DMS53 (cell line): ENCODE measurements around the gene REM2.
"Not testable (repeated sequence)": the region's sequence is repeated elsewhere in the genome, so short reads cannot be mapped to it uniquely, and the experiment has no call there.

Experiments used
- DNase-seq: peaks from one replicate; lab custom pipeline; 2025; lab: John Stamatoyannopoulos, UW

The REM2 gene

DNA sequence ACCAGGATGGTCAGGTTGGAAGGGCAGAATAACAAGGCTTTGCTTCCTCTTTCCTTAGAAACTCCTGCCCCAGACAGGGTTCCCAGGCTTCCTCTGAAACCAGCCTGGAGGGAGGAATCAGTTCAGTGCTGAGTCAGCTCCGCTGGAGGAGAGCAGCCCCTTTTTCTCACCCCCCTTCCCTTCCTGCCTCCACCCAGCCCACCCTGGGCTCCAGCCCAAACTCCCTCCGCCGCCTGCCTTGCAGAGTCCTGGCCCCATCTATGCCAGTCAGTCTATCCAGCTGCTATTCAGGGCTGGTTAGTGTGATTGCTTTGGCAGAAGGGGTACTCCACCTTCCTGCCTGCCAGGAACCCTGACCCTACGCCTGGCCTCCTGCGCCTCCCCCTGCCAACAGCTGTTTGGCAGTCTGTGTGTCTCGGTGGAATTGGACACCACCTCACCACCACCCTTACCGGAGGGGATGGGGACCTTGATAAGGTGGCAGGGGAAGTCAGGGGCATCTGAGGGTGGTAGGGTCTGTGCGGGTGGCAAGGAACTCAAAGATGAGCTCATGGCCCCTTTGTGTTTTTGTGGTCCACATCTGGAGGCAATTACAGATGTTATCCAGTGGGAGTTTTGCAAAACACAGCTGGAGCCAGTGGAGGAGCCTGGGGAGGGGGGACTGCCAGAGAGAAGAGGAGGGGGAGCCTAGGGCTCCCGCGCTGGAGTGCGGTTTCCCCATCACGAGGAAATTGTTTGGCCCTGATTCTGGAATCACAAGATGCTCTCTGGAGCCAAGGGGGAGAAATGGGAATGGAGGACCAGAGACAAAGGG lies 34.5 kb upstream of the REM2 start:
- no peak for DNase-seq

DNA sequence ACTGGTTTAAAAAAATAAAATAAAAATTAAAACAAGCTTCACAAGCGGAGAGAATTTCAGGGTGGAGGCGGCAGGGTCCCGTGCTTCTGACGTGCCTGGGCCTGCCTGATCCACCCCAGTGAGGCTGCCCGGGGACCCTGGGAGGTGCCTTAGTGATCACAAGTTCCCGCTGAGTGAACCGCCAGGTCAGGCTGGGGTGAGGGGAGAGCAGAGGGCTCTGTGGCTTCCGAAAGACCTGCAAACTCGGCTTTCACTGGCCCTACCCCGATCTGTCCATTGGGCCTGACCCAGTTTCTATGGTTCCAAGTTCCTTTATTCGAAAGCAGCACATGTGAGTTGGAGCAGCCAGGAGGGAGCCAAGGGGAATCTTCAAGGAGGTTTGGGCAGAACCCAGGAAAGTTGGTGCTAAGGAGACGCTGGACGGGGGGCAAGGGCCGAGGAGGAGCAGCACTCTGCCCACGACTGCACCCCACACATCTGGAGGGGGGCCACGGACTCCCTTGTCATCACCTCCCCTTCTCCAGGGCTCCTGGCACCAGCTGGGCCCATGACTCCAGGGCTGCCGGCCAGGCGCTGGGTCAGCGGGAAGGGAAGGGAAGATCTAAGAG lies 33.7 kb upstream of the REM2 start:
- DNase-seq, result no peak

DNA sequence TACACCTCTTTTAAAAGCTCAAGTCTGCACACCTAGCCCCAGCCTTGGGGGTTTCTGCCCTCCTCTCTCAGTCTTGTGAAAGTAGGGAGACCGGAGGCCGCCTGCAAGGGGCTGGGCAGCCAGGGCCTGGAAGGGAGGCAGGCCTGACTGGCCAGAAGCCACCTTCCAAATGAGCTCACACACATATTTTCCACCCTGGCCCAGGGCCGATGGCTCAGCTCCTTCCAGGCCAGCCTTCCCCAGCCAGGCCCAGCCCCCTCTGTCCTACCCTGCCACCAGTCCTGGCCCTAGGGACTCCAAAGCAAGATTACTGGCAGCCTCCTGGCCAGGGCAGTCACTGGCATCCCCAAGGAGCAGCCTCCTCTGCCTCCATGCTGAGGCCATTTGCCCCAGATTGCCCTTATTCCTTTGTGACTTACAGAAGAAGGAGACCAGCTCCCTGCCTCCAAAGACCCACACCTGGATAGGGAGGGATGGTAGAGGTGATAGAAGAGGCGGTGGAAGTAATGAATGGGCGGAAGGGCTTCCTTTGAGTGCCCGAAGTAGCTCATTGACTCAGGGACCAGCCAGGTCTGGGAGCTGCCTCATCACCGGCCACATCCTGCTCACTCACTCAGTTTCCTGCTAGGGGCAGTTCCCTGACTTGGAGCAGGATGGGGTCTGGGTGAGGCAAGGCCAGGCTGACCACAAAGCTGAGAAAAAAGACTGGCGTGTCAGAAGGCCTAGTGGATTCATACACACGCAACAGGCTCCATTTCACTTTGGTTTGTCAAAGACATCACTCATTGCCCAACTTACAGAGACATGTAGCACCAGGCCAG lies 31.9 kb upstream of the REM2 start:
- no peak for DNase-seq

DNA sequence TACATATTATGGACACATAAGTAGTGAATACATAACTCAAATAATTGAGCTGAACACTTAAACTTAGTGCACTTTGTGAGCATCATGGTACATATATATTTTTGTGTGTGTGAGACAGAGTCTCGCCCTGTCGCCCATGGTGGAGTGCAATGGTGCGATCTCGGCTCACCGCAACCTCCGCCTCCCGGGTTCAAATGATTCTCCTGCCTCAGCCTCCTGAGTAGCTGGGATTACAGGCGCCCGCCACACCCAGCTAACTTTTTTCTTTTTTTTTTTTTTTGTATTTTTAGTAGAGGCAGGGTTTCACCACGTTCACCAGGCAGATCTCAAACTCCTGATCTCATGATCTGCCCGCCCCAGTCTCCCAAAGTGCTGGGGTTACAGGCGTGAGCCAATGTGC lies 30.8 kb upstream of the REM2 start:
- DNase-seq, result not testable (repeated sequence)

DNA sequence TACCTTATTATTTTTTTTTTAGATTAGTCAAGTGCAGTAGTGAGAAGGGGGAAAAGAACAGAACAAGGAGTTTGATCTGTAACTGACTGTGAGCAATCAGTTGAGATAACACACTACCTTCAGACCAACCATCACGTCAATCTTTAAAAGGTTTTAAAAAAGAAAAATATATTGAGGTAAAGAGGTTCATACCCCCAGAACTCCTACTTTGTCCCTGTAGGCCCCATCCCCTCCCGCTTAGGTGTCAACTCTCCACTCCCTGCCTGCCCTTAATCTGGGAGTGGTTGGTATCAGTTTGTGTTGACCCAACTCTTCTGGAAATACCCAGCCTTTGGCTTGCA lies 30.5 kb upstream of the REM2 start:
- no peak for DNase-seq

DNA sequence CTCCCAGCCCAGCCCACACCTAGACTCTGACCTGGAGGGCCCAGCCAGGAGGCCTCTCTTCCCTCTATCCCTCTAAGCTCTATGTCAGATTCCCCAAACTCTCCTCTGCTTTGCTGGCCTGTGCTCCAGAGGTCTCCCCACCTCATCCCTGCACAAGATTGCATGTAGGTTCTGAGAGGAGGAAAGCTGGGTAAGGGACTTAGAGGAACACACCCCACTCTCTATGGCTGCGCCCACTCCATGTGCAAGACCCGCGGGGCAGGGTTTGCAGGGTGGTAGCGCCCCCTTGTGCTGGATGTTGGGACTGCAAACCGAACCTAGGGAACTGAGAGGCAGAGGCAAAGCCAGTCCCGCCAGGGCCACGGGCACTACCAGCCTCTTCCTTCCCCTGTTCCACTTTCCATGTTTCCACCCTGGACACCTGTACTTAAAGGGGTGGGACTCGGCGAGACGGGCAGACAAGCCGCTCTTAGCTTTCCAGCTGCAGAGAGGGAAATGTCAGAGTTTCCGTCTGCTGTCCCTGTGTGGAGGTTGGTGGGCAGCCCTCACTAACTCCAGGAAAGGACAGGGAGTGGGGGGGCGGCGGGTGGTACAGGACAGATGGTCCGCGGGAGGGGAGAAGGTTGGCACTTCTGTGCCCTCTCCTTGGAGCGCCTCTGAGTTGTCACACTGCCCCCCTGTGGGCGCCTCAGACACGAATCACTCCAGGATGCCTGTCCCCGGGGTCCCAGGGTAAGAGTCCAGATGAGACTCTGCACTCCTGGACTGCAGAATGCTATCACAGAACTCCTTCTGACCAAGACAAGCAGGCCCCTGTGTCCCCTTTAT lies 29.9 kb upstream of the REM2 start:
- peak; percentile 86 for DNase-seq

DNA sequence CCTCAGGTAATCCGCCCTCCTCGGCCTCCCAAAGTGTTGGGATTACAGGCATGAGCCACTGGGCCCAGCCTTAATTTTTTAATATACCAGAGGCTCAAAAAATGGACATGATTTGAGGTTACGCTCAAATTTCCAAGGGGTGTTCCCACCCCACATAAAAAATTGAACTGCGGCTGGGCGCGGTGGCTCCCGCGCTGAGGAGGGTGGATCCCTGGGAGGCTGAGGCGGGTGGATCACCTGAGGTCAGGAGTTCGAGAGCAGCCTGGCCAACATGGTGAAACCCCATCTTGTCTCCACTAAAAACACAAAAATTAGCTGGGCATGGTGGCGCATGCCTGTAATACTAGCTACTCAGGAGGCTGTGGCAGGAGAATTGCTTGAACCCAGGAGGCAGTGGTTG lies 28.7 kb upstream of the REM2 start:
- not testable (repeated sequence) for DNase-seq

DNA sequence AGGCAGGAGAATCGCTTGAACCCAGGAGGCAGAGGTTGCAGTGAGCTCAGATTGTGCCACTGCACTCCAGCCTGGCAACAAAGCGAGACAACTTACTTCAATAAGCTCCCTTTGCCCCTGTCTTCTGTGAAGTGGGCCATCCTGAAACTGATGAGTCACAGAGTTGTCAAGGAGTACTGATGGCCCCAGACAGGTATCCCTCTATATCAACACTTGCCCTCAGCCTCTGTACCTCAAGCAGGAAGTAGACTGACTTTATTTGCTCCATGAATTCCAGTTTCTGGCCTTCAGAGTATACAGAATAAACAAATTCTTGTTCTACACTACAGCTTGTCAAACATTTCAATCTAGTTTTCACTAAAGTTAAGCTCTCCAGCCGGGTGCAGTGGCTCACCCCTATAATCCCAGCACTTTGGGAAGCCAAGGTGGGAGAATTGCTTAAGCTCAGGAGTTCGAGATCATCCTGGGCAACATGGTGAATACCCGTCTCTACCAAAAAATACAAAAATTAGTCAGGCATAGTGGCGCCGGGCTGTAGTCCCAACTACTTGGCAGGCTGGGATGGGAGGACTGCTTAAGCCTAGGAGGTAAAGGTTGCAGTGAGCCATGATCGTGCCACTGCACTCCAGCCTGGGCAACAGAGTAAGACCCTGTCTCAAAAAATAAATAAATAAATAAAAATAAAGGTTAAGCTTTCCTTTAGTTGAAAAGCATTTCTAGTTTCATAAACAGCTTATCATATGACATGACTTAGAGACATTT lies 27.9 kb upstream of the REM2 start:
- DNase-seq, result peak; percentile 92

DNA sequence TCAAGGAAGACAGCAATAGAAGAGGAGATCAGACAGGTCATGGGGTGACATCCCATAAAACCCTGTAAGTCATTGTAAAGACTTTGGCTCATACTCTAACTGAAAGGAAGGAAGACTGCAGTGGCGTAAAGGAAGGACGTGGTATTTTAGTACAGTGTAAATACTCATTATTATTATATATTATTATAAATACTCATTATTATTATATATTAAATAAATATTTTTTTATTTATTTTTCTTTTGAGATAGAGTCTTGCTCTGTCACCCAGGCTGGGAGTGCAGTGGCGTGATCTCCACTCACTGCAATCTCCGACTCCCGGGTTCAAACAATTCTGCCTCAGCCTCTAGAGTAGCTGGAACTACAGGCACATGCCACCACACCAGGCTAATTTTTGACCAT lies 26.6 kb upstream of the REM2 start:
- no peak for DNase-seq

DNA sequence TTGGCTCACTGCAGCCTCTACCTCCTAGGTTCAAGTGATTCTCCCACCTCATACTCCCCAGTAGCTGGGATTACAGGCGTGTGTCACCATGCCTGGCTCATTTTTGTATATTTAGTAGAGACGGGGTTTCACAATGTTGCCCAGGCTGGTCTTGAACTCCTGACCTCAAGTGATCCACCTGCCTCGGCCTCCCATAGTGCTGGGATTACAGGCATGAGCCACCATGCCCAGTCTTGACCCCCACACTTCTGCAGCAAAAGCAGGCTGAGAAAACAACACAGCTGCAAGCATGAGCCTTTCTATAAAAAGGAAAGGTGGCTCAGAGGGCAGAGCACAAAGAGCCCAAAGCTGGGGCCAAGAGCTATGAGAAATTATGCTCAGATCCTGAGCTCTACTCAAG lies 22.6 kb upstream of the REM2 start:
- not testable (repeated sequence) for DNase-seq

DNA sequence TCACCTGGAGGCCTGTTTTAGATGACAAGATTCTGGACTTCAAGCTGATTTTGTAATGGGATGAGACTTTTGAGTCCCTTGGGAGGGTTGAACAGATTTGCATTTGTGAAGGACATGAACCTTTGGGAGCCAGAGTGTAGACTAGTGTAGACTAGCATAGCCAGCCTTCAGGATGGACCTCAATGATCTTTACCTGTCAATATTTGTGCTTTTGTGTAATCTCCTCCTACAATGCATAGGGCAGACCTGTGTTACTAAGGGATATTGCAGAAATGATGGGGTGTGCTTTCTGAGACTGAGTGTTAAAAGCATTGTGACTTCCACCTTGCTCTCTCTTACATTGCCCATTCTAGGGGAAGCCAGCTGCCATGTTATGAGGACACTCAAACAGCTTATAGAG lies 21.4 kb upstream of the REM2 start:
- no peak for DNase-seq

DNA sequence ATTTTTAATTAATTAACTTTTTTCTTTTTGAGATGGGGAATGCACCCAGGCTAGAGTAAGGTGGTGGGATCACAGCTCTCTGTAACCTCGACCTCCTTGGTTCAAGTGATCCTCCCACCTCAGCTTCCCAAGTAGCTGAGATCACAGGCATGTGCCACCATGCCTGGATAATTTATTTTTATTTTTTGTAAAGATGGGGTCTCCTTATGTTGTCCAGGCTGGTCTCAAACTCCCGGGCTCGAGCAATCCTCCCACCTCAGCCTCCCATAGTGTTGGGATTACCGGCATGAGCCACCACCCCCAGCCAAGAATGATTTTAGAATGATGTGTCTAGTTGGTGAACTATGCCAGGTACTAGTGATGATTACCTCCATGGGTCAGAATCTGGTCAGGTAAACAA lies 18.0 kb upstream of the REM2 start:
- no peak for DNase-seq

DNA sequence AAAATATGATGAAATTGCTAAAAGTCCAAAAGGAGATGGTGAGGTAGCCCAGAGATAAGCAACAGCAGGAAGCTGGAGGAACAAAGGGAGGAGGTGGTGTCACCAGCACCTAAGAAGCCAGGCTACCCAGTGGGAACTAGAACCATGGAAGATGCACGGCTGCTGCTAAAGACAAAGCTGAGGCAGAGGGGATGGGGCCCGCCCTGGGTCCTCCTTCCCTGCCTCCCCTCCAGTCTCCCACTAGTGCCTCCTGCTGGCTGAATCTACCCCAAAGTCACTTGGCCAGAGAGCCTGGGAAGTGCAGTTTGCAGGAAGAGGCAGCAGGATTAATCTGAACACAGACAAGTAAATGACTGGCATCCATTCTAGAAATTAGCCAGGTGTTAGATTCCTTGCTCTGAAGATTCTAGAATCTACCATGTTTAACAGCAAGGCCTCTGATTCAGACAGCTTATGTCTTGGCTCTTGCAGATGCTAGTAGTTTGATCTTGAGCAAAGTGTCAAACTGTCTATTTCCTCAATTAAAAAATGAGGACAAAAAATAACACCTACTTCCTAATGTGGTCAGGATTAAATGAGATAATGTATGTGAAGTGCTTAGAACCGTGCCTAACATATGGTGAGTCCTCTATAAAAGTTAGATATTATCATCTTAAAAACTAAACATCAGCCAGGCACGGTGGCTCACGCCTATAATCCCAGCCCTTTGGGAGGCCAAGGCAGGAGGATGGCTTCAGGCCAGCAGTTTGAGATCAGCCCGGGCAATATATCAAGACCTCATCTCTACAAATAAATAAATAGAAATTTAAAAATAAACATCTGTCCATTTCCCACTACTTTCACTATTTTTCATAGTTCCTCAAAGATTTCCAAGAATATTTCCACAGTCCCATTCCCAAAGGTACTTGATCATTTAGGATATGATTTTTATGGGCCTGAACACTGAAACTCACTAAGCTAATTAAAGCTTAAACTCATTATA lies 17.3 kb upstream of the REM2 start:
- DNase-seq, result no peak

DNA sequence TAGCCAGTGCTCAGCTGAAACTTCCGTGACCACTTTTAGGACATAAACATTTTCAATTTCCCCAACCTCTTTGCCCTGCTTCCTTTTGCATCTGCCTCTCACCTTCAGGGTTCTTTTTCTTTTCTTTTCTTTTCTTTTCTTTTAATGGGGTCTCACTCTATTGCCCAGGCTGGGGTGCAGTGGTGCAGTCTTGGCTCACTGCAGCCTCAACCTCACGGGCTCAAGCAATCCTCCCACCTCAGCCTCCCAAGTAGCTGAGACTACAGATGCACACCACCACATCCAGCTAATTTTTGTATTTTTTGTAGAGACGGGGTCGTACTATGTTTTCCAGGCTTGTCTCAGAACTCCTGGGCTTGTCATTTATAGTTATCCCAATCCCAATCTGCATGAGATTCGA lies 16.1 kb upstream of the REM2 start:
- DNase-seq, result no peak

DNA sequence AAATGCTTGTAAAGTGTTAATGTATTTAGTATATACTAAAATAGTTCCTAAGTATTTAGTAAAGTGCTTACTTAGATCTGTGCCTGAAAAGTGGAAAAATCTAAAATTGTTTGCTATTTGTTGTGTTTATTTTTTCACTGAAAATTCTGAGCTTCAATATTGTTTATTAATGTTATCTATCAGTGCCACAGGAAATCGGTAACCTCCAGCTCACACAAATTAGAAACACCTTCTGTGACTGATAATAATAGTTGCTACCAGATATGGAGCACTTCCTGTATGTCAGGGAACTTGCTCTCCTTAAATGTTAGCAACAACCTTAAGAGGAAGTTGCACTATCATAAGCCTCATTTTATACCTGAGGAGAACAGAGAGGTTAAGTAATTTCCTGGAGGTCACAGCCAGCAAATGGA lies 12.2 kb upstream of the REM2 start:
- DNase-seq, result no peak

DNA sequence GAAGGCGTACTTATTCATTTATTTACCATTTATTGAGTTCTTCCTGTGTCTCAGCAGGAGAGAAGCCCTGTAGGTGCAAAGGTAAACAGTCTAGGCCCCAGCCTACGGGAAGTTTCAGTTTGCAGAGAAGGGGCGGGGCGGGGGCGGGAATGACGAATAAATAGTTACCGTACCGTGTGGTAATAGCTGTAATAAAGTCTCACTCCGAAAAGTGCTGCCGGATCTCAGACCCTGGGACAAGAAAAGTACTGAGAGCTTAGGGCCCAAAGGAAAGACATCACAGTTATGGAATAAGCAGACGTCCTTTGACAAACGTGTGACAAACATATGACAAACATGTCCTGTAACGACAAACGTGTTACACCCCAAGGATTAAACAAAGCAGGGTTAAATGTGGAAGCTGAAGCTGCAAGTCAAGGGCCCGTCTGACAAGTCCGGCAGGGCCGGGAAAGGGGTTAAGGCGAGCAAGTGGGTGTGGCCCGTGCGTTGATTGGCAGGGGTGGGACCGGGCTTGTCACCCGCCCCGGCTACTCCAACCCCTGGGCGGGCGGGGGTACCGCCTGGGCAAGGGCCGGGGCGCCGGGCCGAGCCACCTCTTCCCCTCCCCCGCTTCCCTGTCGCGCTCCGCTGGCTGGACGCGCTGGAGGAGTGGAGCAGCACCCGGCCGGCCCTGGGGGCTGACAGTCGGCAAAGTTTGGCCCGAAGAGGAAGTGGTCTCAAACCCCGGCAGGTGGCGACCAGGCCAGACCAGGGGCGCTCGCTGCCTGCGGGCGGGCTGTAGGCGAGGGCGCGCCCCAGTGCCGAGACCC lies 11.6 kb upstream of the REM2 start, which contains the start of gene LRP10:
TSS of gene LRP10 (plus strand) at position 517 of the 809 bp plus-strand sequence. CDS start 564 bp downstream, outside the sequence.
- DNase-seq, result peak; percentile 96

DNA sequence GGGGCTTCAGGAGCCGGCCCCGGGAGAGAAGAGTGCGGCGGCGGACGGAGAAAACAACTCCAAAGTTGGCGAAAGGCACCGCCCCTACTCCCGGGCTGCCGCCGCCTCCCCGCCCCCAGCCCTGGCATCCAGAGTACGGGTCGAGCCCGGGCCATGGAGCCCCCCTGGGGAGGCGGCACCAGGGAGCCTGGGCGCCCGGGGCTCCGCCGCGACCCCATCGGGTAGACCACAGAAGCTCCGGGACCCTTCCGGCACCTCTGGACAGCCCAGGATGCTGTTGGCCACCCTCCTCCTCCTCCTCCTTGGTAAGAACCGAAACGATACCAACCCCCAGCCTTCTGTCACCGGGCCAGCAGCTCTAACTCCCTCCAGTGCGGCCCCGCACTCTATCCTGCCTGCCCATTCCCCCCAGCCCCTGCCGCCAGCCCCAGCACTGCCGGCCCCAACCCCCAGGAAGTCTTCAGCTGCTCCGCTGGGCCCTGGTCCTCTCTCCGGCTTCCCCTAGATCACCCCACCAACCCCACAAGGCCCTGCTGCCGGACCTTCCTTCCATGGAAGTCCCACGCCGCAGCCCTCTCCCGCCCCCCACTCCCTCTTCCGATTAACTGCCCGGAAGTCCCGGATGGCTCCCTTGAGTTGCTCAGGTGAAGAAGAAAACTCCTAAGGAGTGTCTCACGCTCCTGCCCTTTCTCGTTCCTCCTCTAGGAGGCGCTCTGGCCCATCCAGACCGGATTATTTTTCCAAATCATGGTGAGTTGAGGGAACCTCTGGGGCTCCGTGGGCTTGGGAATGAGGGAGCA lies 10.8 kb upstream of the REM2 start:
- peak; percentile 85 for DNase-seq

DNA sequence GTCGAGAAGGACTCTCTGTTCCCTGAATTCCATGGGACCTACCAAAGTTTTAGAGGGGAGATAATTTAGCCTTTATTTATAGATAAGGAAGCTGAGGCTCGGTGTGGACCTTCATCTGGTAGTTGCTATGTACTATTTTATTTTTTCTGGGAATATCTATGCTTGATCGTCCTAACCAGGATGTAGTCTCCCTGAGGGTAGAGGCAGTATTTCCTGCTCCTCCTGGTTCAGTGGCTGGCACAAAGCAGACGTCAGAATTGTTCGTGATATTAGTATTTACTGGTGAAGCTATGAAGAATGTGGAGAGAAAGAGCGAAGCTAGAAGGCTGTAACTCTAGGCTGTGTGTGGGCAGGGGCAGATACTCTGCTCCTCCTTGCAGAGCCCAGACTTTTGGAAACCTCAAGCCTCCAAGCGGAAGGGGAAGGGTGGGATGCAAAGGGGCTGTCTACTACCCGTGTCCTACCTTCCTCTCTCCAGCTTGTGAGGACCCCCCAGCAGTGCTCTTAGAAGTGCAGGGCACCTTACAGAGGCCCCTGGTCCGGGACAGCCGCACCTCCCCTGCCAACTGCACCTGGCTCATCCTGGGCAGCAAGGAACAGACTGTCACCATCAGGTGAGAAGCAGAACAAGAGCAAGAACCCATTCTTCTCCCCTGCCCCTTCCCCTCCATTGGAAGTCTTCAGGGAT lies 10.0 kb upstream of the REM2 start:
- no peak for DNase-seq
